Measurements from ENCODE around the gene C14orf93.

C14orf93 gene

GRCh38 chr14:23009939-23010726 is at the start of gene C14orf93:
TSS of gene C14orf93 (minus strand) at chr14:23010143. CDS start at chr14:22999023, 11,120 bp downstream.
- DNase-seq, result peak; percentile 73

- no peak for DNase-seq
These were observed 48.9 kb upstream of the C14orf93 start for GRCh38 chr14:23058654-23059504.

GRCh38 chr14:23057757-23058653 is 48.1 kb upstream of the C14orf93 start:
- DNase-seq, result no peak

- DNase-seq, result no peak
These were observed 47.2 kb upstream of the C14orf93 start, which contains the start of gene CDH24 for GRCh38 chr14:23056956-23057756. TSS of gene CDH24 (minus strand) at chr14:23057520. CDS start at chr14:23055733, 1,787 bp downstream.

GRCh38 chr14:23056145-23056955 is 46.4 kb upstream of the C14orf93 start:
- no peak for DNase-seq

- DNase-seq, result no peak
These were observed 45.7 kb upstream of the C14orf93 start for GRCh38 chr14:23055621-23056144.

- no peak for DNase-seq
These were observed 45.2 kb upstream of the C14orf93 start for GRCh38 chr14:23055147-23055550.

- DNase-seq, result no peak
These were observed 44.3 kb upstream of the C14orf93 start for GRCh38 chr14:23054000-23054811.

- DNase-seq, result no peak
These were observed 43.5 kb upstream of the C14orf93 start for GRCh38 chr14:23053426-23053825.

GRCh38 chr14:23052671-23053070 is 42.7 kb upstream of the C14orf93 start:
- no peak for DNase-seq

GRCh38 chr14:23052182-23052623 is 42.3 kb upstream of the C14orf93 start:
- DNase-seq, result no peak

GRCh38 chr14:23051141-23052057 is 41.5 kb upstream of the C14orf93 start:
- no peak for DNase-seq

- DNase-seq, result no peak
These were observed 39.1 kb upstream of the C14orf93 start for GRCh38 chr14:23049011-23049410.

- DNase-seq, result no peak
These were observed 38.1 kb upstream of the C14orf93 start for GRCh38 chr14:23047751-23048693.

- no peak for DNase-seq
These were observed 37.2 kb upstream of the C14orf93 start for GRCh38 chr14:23047034-23047634.

GRCh38 chr14:23045419-23046357 is 35.7 kb upstream of the C14orf93 start:
- no peak for DNase-seq

All from NCI-H146 (cell line).